Measurements from ENCODE around the gene RIN3. TPM values are rescaled to one million over a fixed set of nuclear protein-coding genes. Genes with fewer than 3 reads are reported as not detected.
A peak's percentile ranks its signal among the peaks of the same experiment; 100 is the strongest.

The RIN3 gene
- polyA plus RNA-seq (2011; rRNA removed) (4.3 and 8.2 TPM in 2 replicates), polyA minus RNA-seq (2011; rRNA and poly(A)+ RNA removed) (7.9 and 14.6 TPM in 2 replicates)

- POLR2A ChIA-PET: interaction anchor here (0.7 kb wide), 1 partner anchor 27 kb away, joined by 3 read pairs; no protein-coding TSS in a partner anchor
- CTCF ChIA-PET: no interaction called here
- no peak for DNase-seq (ENCODE audit: low read depth)
- Histone ChIP-seq H3K4me3 (ENCODE audit: low read depth, low read length) (peak within 1 kb of the TSS; percentile 79), H3K27me3 (ENCODE audit: control insufficient read depth, insufficient read depth, low read length) (no peaks in the 10 kb centered on the region), H3K36me3 (ENCODE audit: control insufficient read depth, insufficient read depth, low read length) (no peaks in the 10 kb centered on the region)
- no peak for TF ChIP-seq CTCF (IDR thresholded peaks at IDR 0.05; ENCODE audit: insufficient read depth, low read depth, low read length)
Observed at GRCh38 chr14:92513204-92513965, at the start of gene RIN3. RIN3 (plus strand) TSS chr14:92513781; CDS start chr14:92513933, 152 bp downstream.

- CTCF ChIA-PET: no interaction called here
- TF ChIP-seq CTCF (IDR thresholded peaks at IDR 0.05; ENCODE audit: insufficient read depth, low read depth, low read length): no peak
- DNase-seq (ENCODE audit: low read depth): no peak
- POLR2A ChIA-PET: no interaction called here
- no peaks in the 10 kb centered on the region for H3K27me3 ChIP-seq (ENCODE audit: control insufficient read depth, insufficient read depth, low read length)
- H3K36me3 ChIP-seq (ENCODE audit: control insufficient read depth, insufficient read depth, low read length): no peaks in the 10 kb centered on the region
- no peak overlapping the region for H3K4me3 ChIP-seq (ENCODE audit: low read depth, low read length)
Observed at GRCh38 chr14:92464156-92464555, 49.4 kb upstream of the RIN3 start.

- DNase-seq (ENCODE audit: low read depth): no peak
- POLR2A ChIA-PET: no interaction called here
- H3K27me3 ChIP-seq (ENCODE audit: control insufficient read depth, insufficient read depth, low read length): no peaks in the 10 kb centered on the region
- CTCF ChIA-PET: interaction anchor here (1.3 kb wide), 1 partner anchor 9 kb away, joined by 3 read pairs; no protein-coding TSS in a partner anchor
- TF ChIP-seq CTCF (IDR thresholded peaks at IDR 0.05; ENCODE audit: insufficient read depth, low read depth, low read length): no peak
- no peak overlapping the region for H3K4me3 ChIP-seq (ENCODE audit: low read depth, low read length)
- no peaks in the 10 kb centered on the region for H3K36me3 ChIP-seq (ENCODE audit: control insufficient read depth, insufficient read depth, low read length)
Observed at GRCh38 chr14:92464716-92465115, 48.9 kb upstream of the RIN3 start.

- no peak for DNase-seq (ENCODE audit: low read depth)
- no peaks in the 10 kb centered on the region for H3K36me3 ChIP-seq (ENCODE audit: control insufficient read depth, insufficient read depth, low read length)
- ChIA-PET POLR2A (no interaction called here), CTCF (interaction anchor here (0.7 to 1.8 kb wide), 5 partner anchors 8 to 221 kb away, joined by 3 to 5 read pairs (median 3); no protein-coding TSS in a partner anchor)
- TF ChIP-seq CTCF (IDR thresholded peaks at IDR 0.05; ENCODE audit: insufficient read depth, low read depth, low read length): no peak
- H3K27me3 ChIP-seq (ENCODE audit: control insufficient read depth, insufficient read depth, low read length): no peaks in the 10 kb centered on the region
- H3K4me3 ChIP-seq (ENCODE audit: low read depth, low read length): no peak overlapping the region
Observed at GRCh38 chr14:92465353-92466055, 48.1 kb upstream of the RIN3 start.

- DNase-seq (ENCODE audit: low read depth): no peak
- no peak for TF ChIP-seq CTCF (IDR thresholded peaks at IDR 0.05; ENCODE audit: insufficient read depth, low read depth, low read length)
- Histone ChIP-seq H3K36me3 (ENCODE audit: control insufficient read depth, insufficient read depth, low read length) (no peaks in the 10 kb centered on the region), H3K4me3 (ENCODE audit: low read depth, low read length) (no peak overlapping the region), H3K27me3 (ENCODE audit: control insufficient read depth, insufficient read depth, low read length) (no peaks in the 10 kb centered on the region)
- CTCF ChIA-PET: interaction anchor here (0.7 to 1.8 kb wide), 5 partner anchors 8 to 220 kb away, joined by 3 to 5 read pairs (median 3); no protein-coding TSS in a partner anchor
- POLR2A ChIA-PET: no interaction called here
Observed at GRCh38 chr14:92466059-92466458, 47.5 kb upstream of the RIN3 start.

Data from BJ (cell line).